ENCODE results near the gene RORC. TPM values are rescaled to one million over a fixed set of nuclear protein-coding genes. Genes with fewer than 3 reads are reported as not detected.
"Not testable (repeated sequence)": the region's sequence is repeated elsewhere in the genome, so short reads cannot be mapped to it uniquely, and the experiment has no call there.

RORC gene
- total RNA-seq, 1 experiment from 2014 or later, result 0.26 TPM

DNA sequence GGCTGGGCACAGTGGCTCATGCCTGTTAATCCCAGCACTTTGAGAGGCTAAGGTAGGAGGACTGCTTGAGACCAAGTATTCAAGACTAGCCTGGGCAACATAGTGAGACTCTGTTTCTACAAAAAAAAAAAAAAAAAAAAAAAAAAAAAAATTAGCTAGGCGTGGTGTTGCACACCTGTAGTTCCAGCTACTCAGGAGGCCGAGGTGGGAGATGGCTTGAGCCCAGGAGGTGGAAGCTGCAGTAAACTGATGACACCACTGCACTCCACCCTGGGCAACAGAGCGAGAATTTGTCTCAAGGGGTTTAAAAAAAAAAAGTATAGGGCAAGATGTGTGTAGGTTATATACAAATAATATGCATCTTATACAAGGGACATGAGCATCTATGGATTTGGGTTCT is 43.9 kb downstream of the RORC start:
- intact Hi-C loops (cut with micrococcal nuclease), result no loop called here
- H3K79me2 ChIP-seq (ENCODE audit: low read length), result peaks cover 13% of the 10 kb centered on the region
- no peaks in the 10 kb centered on the region for H3K36me3 ChIP-seq (ENCODE audit: low read depth, low read length)
- H3K9me2 ChIP-seq (replicated peaks; ENCODE audit: low read length), result no peaks in the 10 kb centered on the region
- H2AFZ ChIP-seq (ENCODE audit: low read length), result no peak overlapping the region
- H3K9me3 ChIP-seq (ENCODE audit: low read length), result no peaks in the 10 kb centered on the region
- TF ChIP-seq, protein P1, sequence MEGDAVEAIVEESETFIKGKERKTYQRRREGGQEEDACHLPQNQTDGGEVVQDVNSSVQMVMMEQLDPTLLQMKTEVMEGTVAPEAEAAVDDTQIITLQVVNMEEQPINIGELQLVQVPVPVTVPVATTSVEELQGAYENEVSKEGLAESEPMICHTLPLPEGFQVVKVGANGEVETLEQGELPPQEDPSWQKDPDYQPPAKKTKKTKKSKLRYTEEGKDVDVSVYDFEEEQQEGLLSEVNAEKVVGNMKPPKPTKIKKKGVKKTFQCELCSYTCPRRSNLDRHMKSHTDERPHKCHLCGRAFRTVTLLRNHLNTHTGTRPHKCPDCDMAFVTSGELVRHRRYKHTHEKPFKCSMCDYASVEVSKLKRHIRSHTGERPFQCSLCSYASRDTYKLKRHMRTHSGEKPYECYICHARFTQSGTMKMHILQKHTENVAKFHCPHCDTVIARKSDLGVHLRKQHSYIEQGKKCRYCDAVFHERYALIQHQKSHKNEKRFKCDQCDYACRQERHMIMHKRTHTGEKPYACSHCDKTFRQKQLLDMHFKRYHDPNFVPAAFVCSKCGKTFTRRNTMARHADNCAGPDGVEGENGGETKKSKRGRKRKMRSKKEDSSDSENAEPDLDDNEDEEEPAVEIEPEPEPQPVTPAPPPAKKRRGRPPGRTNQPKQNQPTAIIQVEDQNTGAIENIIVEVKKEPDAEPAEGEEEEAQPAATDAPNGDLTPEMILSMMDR (conservative IDR thresholded peaks at IDR 0.05; ENCODE audit: low read depth, low read length), result no peak
- TF ChIP-seq EZH2phosphoT487 (IDR thresholded peaks at IDR 0.05; ENCODE audit: borderline replicate concordance, low read length), result no peak
- TF ChIP-seq EZH2 (IDR thresholded peaks at IDR 0.05; ENCODE audit: low read length, unreplicated experiment), result no peak
- DNase-seq (no peak), ATAC-seq (no peak)
- no TSS peak for BruUV-seq (replicated peaks)
- peaks cover 12% of the 10 kb centered on the region for H3K4me1 ChIP-seq (ENCODE audit: insufficient read depth, low read length)
- H3K27me3 ChIP-seq (ENCODE audit: low read length), result no peaks in the 10 kb centered on the region
- H3K9ac ChIP-seq (ENCODE audit: low read length), result no peak overlapping the region
- H3F3A ChIP-seq (ENCODE audit: low read length, unreplicated experiment), result no peaks in the 10 kb centered on the region
- no peaks in the 10 kb centered on the region for H4K20me1 ChIP-seq (ENCODE audit: low read length)
- H3K4me3 ChIP-seq (ENCODE audit: low read length), result no peak overlapping the region
- CTCF ChIA-PET, result no interaction called here
- POLR2A ChIA-PET (ENCODE audit: unreplicated experiment), result interaction anchor here (0.6 kb wide), 1 partner anchor 90 kb away, joined by 10 read pairs; no protein-coding TSS in a partner anchor
- no peak overlapping the region for H3K4me2 ChIP-seq (ENCODE audit: low read length)
- no peak overlapping the region for H3K27ac ChIP-seq (ENCODE audit: low read length)

DNA sequence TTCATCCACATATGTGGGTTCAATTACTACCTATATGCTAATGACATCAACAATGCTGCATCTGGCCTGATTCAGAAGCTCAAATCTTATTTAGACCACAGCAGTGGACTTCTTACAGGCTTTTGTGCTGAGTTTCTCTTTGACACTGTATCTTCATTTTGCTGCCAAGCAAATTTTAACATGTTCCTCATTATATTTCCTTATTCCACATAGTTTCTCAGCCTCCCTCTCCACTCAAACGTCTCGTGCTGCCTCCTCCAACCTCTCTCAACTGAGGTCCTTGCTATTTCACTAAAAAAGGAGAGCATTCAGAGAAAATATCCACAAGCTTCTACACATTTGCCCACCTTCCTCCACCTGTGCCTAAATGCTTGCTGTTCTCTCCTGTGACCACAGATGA is 47.8 kb downstream of the RORC start:
- ATAC-seq (no peak), DNase-seq (no peak)
- Histone ChIP-seq H3K4me3 (ENCODE audit: low read length) (no peak overlapping the region), H3K36me3 (ENCODE audit: low read depth, low read length) (0 out of 2 replicates have a peak, but pooled peaks cover 3% of the 10 kb centered on the region), H4K20me1 (ENCODE audit: low read length) (no peaks in the 10 kb centered on the region), H3K9me2 (replicated peaks; ENCODE audit: low read length) (no peaks in the 10 kb centered on the region), H3K9me3 (ENCODE audit: low read length) (no peaks in the 10 kb centered on the region), H3K27ac (ENCODE audit: low read length) (no peak overlapping the region), H3K79me2 (ENCODE audit: low read length) (no peaks in the 10 kb centered on the region), H2AFZ (ENCODE audit: low read length) (no peak overlapping the region), H3K4me1 (ENCODE audit: insufficient read depth, low read length) (no peaks in the 10 kb centered on the region), H3K27me3 (ENCODE audit: low read length) (no peaks in the 10 kb centered on the region), H3K4me2 (ENCODE audit: low read length) (no peak overlapping the region), H3K9ac (ENCODE audit: low read length) (no peak overlapping the region), H3F3A (ENCODE audit: low read length, unreplicated experiment) (no peaks in the 10 kb centered on the region)
- ChIA-PET CTCF (no interaction called here), POLR2A (ENCODE audit: unreplicated experiment) (no interaction called here)
- intact Hi-C loops (cut with micrococcal nuclease), result no loop called here
- BruUV-seq (replicated peaks), result no TSS peak
- TF ChIP-seq, protein P1 (conservative IDR thresholded peaks at IDR 0.05; ENCODE audit: low read depth, low read length), result no peak
- TF ChIP-seq EZH2phosphoT487 (IDR thresholded peaks at IDR 0.05; ENCODE audit: borderline replicate concordance, low read length) (no peak), EZH2 (IDR thresholded peaks at IDR 0.05; ENCODE audit: low read length, unreplicated experiment) (no peak)

DNA sequence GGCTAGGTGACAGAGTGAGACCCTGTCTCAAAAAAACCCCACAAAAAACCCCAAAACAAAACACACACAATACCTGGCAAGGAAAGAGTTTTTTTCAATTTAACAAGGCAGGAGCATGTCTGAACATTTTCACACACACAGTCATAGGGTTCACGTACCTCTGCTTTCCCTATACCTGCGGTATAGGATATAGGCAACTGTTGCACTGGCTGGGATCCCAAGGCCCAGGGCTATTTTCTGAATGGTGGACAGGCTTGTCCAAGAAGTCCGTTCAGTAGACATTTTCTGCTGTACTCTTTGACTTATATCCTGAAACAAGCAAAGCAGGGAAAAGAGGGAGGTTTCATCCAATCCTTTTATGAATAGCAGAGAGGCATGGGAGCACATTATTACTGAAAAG is 48.9 kb downstream of the RORC start:
- H3K9ac ChIP-seq (ENCODE audit: low read length), result no peak overlapping the region

DNA sequence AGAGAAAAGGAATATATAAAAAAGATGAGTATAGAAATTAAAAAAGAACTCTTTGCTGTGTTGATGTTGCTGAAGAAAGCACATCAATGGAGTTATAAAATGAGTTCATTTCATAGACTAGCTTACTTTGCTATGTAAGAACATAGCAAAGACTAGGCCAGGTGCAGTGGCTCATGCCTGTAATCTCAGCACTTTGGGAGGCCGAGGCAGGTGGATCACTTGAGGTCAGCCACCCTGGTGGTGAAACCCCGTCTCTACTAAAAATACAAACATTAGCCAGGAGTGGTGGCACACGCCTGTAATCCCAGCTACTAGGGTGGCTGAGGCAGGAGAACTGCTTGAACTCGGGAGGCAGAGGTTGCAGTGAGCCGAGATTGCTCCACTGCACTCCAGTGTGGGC is 49.6 kb downstream of the RORC start:
- POLR2A ChIA-PET (ENCODE audit: unreplicated experiment); H3F3A ChIP-seq (ENCODE audit: low read length, unreplicated experiment); BruUV-seq (replicated peaks); H4K20me1 ChIP-seq (ENCODE audit: low read length); intact Hi-C loops (cut with micrococcal nuclease); H3K4me3 ChIP-seq (ENCODE audit: low read length); H3K4me1 ChIP-seq (ENCODE audit: insufficient read depth, low read length); H3K4me2 ChIP-seq (ENCODE audit: low read length); ATAC-seq; H3K79me2 ChIP-seq (ENCODE audit: low read length); H3K9ac ChIP-seq (ENCODE audit: low read length); H3K36me3 ChIP-seq (ENCODE audit: low read depth, low read length); H3K27me3 ChIP-seq (ENCODE audit: low read length); H2AFZ ChIP-seq (ENCODE audit: low read length); CTCF ChIA-PET; H3K9me3 ChIP-seq (ENCODE audit: low read length); DNase-seq; H3K27ac ChIP-seq (ENCODE audit: low read length); H3K9me2 ChIP-seq (replicated peaks; ENCODE audit: low read length): not testable (repeated sequence)

More for the DNA sequence above, 48.9 kb downstream of the RORC start:
- POLR2A ChIA-PET (ENCODE audit: unreplicated experiment), result no interaction called here
- Histone ChIP-seq H3K4me3 (ENCODE audit: low read length) (no peak overlapping the region), H3F3A (ENCODE audit: low read length, unreplicated experiment) (no peaks in the 10 kb centered on the region), H3K9me2 (replicated peaks; ENCODE audit: low read length) (no peaks in the 10 kb centered on the region), H3K36me3 (ENCODE audit: low read depth, low read length) (0 out of 2 replicates have a peak, but pooled peaks cover 3% of the 10 kb centered on the region), H3K27ac (ENCODE audit: low read length) (no peak overlapping the region), H3K4me1 (ENCODE audit: insufficient read depth, low read length) (no peaks in the 10 kb centered on the region), H2AFZ (ENCODE audit: low read length) (no peak overlapping the region), H3K4me2 (ENCODE audit: low read length) (no peak overlapping the region), H3K9me3 (ENCODE audit: low read length) (no peaks in the 10 kb centered on the region), H3K27me3 (ENCODE audit: low read length) (no peaks in the 10 kb centered on the region), H4K20me1 (ENCODE audit: low read length) (no peaks in the 10 kb centered on the region), H3K79me2 (ENCODE audit: low read length) (no peaks in the 10 kb centered on the region)
- intact Hi-C loops (cut with micrococcal nuclease), result no loop called here
- DNase-seq, result no peak
- no peak for ATAC-seq
- TF ChIP-seq EZH2phosphoT487 (IDR thresholded peaks at IDR 0.05; ENCODE audit: borderline replicate concordance, low read length), result no peak
- TF ChIP-seq, protein P1 (conservative IDR thresholded peaks at IDR 0.05; ENCODE audit: low read depth, low read length), result no peak
- TF ChIP-seq EZH2 (IDR thresholded peaks at IDR 0.05; ENCODE audit: low read length, unreplicated experiment), result no peak
- CTCF ChIA-PET, result no interaction called here
- no TSS peak for BruUV-seq (replicated peaks)
